Chondrocyte (in vitro differentiated cells): ENCODE measurements around the gene RTCB. TPM values are rescaled to one million over a fixed set of nuclear protein-coding genes. Genes with fewer than 3 reads are reported as not detected.

Experiments
- DNase-seq: peaks from one replicate; pipeline ENCODE4 v3.0.0; 2021; ENCODE audit warnings: mixed read lengths, low spot score
- H3K27ac Mint-ChIP-seq: one replicate; pipeline ENCODE4 v1.8.0; 2021; ENCODE audit warnings: mild to moderate bottlenecking, moderate library complexity, mixed read lengths; ENCODE audit not compliant: unreplicated experiment
- H3K27me3 Mint-ChIP-seq: 2 replicates; pipeline ENCODE4 v1.8.0; 2021; ENCODE audit warnings: low read depth, mixed read lengths
- H3K36me3 Mint-ChIP-seq: 2 replicates; pipeline ENCODE4 v1.8.0; 2021; ENCODE audit warnings: low read depth, mixed read lengths
- H3K4me1 Mint-ChIP-seq: 2 replicates; pipeline ENCODE4 v1.8.0; 2021; ENCODE audit warnings: low read depth, mild to moderate bottlenecking, mixed read lengths
- H3K4me3 Mint-ChIP-seq: one replicate; pipeline ENCODE4 v1.8.0; 2021; ENCODE audit warnings: mild to moderate bottlenecking, moderate library complexity, mixed read lengths; ENCODE audit not compliant: unreplicated experiment
- H3K9me3 Mint-ChIP-seq: 2 replicates; pipeline ENCODE4 v1.8.0; 2021; ENCODE audit warnings: low read depth, mixed read lengths
- total RNA-seq: library from RNA; stranded (reverse); gene quantifications from 3 replicates; pipeline ENCODE4 v1.2.1, GENCODE V29; 2021
- TF ChIP-seq, protein P1 (sequence below): fragments of 200-600 bp; sonication (generic); IDR thresholded peaks from 2 replicates; pipeline ENCODE4 v1.5.0; 2021; ENCODE audit warnings: antibody characterized with exemption, mild to moderate bottlenecking, moderate library complexity

RTCB gene
- total RNA-seq, 1 donor from 2014 or later, result 64.7 TPM

DNA sequence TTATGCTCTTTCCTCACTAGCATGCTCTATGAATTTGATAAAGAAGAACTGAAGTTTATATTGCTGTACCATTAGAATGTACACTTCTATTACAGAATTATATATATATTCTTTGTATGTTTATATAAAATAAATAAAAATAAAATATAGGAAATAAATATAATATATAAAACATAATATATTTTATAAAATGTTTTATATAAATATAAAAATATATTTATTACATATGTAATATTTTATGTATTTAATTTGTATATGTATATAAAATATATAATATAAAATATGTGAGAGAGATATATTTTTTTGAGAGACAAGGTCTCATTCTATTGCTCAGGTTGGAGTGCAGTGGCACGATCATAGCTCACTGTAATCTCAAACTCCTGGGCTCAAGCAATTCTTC lies 18.3 kb upstream of the RTCB start:
- no peaks in the 10 kb centered on the region for H3K9me3 Mint-ChIP-seq
- TF ChIP-seq, protein P1, sequence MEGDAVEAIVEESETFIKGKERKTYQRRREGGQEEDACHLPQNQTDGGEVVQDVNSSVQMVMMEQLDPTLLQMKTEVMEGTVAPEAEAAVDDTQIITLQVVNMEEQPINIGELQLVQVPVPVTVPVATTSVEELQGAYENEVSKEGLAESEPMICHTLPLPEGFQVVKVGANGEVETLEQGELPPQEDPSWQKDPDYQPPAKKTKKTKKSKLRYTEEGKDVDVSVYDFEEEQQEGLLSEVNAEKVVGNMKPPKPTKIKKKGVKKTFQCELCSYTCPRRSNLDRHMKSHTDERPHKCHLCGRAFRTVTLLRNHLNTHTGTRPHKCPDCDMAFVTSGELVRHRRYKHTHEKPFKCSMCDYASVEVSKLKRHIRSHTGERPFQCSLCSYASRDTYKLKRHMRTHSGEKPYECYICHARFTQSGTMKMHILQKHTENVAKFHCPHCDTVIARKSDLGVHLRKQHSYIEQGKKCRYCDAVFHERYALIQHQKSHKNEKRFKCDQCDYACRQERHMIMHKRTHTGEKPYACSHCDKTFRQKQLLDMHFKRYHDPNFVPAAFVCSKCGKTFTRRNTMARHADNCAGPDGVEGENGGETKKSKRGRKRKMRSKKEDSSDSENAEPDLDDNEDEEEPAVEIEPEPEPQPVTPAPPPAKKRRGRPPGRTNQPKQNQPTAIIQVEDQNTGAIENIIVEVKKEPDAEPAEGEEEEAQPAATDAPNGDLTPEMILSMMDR, result no peak
- no peak overlapping the region for H3K4me3 Mint-ChIP-seq
- no peak for DNase-seq
- H3K27ac Mint-ChIP-seq, result no peak overlapping the region
- H3K27me3 Mint-ChIP-seq, result peaks cover 37% of the 10 kb centered on the region
- no peaks in the 10 kb centered on the region for H3K4me1 Mint-ChIP-seq
- no peaks in the 10 kb centered on the region for H3K36me3 Mint-ChIP-seq

DNA sequence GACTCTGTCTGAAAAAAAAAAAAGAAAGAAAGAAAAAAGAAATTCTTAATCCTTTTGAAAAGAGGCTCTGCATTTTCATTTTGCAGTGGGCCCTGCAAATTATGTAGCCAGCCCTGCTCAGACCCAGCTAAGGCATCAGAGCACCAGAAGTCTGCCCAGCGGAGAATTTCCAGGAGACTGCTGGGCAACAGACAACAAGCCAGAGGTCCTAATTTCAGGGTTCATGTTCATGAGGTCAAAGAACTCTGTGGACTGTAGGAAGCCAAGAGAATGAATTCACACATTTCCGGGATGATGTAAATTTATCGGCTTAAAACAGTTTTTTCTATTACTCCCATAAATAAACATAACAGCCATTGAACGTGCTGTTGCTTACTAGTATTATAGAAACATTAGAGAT lies 14.8 kb upstream of the RTCB start:
- peaks cover 38% of the 10 kb centered on the region for H3K27me3 Mint-ChIP-seq
- H3K4me3 Mint-ChIP-seq, result no peak overlapping the region
- no peak overlapping the region for H3K27ac Mint-ChIP-seq
- H3K4me1 Mint-ChIP-seq, result peaks cover 5% of the 10 kb centered on the region
- no peak for DNase-seq
- no peaks in the 10 kb centered on the region for H3K9me3 Mint-ChIP-seq
- H3K36me3 Mint-ChIP-seq, result no peaks in the 10 kb centered on the region
- TF ChIP-seq, protein P1, result no peak

DNA sequence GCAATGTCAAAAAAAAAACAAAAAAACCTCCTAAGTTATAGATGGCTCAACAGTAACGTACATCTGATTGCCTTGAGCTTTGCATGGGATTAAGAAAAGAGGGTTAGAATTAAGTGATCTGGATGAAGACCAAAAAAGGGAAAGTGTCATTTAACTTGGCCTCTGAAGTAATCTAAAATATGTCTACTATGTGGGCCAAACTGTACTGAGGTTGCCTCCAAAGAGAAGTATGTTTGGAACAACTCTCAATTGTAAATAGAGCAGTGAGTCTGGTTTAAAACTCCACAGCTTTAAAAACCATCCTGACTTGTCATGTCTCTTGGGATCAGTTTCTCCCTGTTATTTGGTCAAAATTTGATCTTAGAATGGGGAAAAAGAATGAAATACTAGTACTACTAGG lies 11.6 kb upstream of the RTCB start:
- Mint-ChIP-seq H3K27ac (no peak overlapping the region), H3K27me3 (peaks cover 50% of the 10 kb centered on the region), H3K9me3 (no peaks in the 10 kb centered on the region), H3K36me3 (no peaks in the 10 kb centered on the region), H3K4me3 (no peak overlapping the region), H3K4me1 (peaks cover 5% of the 10 kb centered on the region)
- TF ChIP-seq, protein P1, result no peak
- DNase-seq, result no peak

DNA sequence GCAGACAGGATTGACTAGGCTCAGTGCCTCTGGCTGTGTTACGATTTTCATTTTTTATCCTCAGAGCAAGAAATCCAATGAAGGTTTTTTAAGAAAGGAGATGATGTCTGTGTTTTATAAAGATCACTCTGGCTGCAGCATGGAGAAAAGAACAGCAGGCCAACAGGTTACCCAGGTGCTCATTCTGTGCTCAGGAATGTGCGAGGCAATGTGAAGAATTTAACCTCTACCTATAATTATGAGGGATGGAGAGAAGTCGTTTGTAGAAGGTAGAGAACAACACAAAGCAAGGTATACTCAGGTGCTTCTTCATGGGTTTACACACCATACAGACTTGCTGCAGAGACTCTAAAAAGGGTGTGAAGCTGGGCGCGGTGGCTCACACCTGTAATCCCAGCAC lies 10.0 kb upstream of the RTCB start:
- TF ChIP-seq, protein P1, result no peak
- no peaks in the 10 kb centered on the region for H3K9me3 Mint-ChIP-seq
- peaks cover 5% of the 10 kb centered on the region for H3K4me1 Mint-ChIP-seq
- peaks cover 52% of the 10 kb centered on the region for H3K27me3 Mint-ChIP-seq
- H3K36me3 Mint-ChIP-seq, result no peaks in the 10 kb centered on the region
- no peak overlapping the region for H3K4me3 Mint-ChIP-seq
- no peak overlapping the region for H3K27ac Mint-ChIP-seq
- no peak for DNase-seq

DNA sequence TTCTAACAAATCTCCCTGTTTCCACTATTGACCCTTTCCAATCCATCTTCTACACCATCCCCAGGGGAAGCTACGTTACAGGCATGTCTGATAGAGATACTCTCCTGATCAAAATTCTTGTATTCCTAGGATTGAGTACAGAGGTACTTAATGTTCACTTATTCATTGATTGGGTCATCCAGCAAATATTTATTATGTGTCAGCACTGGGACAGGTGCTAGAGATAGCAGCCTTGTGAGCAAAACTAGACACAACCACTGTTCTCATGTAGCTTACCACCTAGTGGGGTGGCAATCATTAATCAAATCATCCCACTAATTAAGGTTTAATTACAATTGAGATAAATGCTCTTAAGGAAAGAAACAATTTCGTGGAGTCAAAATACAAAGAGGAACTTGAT lies 9.4 kb upstream of the RTCB start:
- H3K27me3 Mint-ChIP-seq, result peaks cover 55% of the 10 kb centered on the region
- H3K9me3 Mint-ChIP-seq, result no peaks in the 10 kb centered on the region
- H3K4me1 Mint-ChIP-seq, result peaks cover 5% of the 10 kb centered on the region
- no peak overlapping the region for H3K27ac Mint-ChIP-seq
- H3K4me3 Mint-ChIP-seq, result no peak overlapping the region
- H3K36me3 Mint-ChIP-seq, result no peaks in the 10 kb centered on the region
- TF ChIP-seq, protein P1, result no peak
- no peak for DNase-seq
